B cell (primary cell): ENCODE results near the gene CCDC201.

Experiments used
- CTCF ChIP-seq: fragments of 200-600 bp; IDR thresholded peaks from one replicate; pipeline ENCODE4 v1.8.0; 2022; ENCODE audit warnings: antibody characterized with exemption, mild to moderate bottlenecking
- EZH2 ChIP-seq: IDR thresholded peaks from 2 replicates; pipeline ENCODE4 v1.6.1; 2012; ENCODE audit warnings: borderline replicate concordance, low read depth, mild to moderate bottlenecking, moderate library complexity, low read length; ENCODE audit not compliant: insufficient read depth, poor library complexity, severe bottlenecking

DNA sequence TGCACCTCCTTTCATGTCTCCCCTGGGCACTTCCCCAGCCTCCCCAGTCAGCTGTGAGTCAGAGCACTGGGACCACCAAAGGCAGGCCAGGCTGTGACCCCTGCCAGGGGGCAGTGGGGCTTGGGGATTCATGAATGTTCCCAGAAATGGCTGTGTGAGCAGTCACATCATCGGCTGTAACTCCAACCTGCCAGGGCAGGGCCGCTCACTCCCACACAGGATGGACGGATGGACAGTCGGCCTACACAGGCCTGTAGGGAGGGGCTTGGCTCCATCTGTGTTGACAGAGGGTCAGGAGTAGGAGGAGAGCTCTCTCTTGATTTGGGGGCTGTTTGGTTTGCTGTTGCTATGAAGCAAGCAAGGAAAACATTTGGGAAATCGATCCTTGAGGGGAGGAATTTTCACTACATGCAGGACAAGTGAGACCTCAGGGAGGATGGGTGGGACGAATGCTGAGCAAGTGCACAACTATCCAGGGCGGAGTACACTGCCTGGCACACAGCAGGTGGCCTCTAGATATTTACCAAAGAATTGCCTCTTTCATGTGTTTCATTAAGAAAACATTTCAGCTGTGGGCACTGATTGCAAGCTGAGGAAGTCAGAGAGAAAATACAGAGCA lies 12.5 kb upstream of the CCDC201 start:
- TF ChIP-seq CTCF (no peak), EZH2 (no peak)
